HG02852 (cell line): ENCODE measurements around the gene SLC15A4.
A peak's percentile ranks its signal among the peaks of the same experiment; 100 is the strongest.
"Not testable (repeated sequence)": the region's sequence is repeated elsewhere in the genome, so short reads cannot be mapped to it uniquely, and the experiment has no call there.

Source experiments
- ATAC-seq: cut with Tn5 transposase; IDR thresholded peaks from one replicate; pipeline ENCODE4 v1.9.1; 2021; ENCODE audit warnings: mild to moderate bottlenecking, moderate library complexity; ENCODE audit not compliant: unreplicated experiment

The SLC15A4 gene

GRCh38 chr12:128815779-128816642 is 7.7 kb downstream of the SLC15A4 start:
- no peak for ATAC-seq

GRCh38 chr12:128814411-128815261 is 9.1 kb downstream of the SLC15A4 start:
- no peak for ATAC-seq

DNA sequence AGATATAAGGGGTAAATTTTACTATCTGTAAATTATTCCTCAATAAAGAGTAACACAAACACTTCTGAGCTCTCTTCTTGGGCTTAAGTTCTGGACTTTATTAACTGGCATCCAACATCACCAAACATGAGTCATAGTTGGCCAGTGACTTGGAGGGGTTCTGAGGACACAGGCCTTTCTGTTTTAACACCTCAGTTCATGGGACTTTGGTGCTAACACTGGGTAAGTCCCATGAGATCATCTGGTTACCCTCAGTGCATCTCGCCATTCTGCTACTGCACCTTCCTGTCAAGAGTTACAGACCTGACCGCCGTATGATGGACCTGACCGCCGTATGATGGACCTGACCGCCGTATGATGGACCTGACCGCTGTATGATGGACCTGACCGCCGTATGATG is 9.9 kb downstream of the SLC15A4 start:
- no peak for ATAC-seq

DNA sequence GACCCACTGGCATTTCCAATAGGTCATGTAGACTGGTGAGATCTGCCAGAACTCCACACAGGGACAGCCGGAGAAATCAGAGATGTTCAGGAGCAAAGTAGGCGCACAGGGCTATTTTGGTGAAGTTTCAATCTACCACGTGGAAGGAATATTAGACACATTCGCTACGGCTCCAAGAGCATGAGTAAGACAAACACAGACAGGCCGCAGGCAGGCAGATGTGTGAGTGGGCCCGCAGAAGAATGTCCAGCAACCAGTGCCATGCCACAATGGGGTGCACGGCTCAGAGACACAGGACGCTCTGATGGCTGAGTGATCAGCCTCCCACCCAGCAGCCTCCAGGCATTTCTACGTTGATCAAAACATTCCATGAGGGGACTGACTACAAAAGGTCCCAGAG is 10.4 kb downstream of the SLC15A4 start:
- no peak for ATAC-seq

GRCh38 chr12:128811806-128812205 is 12.0 kb downstream of the SLC15A4 start:
- no peak for ATAC-seq

DNA sequence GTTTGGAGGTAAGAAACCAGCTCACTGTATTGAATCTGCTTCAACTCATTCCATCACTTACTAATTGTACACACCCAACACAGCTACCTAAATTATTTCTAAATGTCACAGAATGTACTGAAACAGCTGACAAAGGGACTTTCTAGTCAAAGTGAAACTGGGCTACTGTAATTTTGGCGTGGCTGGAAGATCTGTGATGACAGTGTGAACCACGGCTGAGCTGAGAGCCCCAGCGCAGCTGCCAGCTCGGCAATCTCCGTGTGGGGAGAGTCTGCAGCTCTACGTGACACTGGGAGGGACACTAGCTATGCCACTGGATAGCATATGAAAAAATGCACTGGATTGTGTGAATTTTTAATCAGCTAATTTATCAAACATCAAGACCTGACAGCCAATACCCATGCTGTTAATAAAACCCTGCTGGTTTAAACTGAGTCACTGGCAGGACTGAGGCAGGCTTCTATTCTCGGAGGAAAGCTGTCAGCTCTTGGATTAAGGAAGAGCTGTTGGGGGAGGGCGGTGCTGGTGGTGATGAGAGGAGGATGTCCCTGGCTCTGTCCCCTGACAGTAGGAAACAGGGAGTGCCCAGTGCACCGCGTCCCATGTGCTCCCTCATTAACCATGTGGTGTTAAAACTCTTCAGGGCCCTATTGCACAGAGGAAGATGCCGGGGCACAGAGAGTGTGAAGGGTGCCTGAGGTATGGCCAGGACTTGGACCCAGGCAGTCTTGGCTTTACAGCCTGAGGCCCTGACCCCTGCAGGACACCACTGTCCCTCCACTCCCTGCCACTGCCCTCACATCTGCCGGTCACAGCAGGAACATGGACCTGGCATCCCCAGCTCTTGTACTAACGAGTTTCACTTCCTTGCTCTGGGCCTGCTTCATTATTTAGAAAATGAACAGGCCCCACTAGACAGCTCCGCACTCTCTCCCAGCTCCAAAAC is 13.3 kb downstream of the SLC15A4 start:
- peak; percentile 78 for ATAC-seq

- ATAC-seq, result no peak
Measured at GRCh38 chr12:128808651-128809050, 15.1 kb downstream of the SLC15A4 start.

DNA sequence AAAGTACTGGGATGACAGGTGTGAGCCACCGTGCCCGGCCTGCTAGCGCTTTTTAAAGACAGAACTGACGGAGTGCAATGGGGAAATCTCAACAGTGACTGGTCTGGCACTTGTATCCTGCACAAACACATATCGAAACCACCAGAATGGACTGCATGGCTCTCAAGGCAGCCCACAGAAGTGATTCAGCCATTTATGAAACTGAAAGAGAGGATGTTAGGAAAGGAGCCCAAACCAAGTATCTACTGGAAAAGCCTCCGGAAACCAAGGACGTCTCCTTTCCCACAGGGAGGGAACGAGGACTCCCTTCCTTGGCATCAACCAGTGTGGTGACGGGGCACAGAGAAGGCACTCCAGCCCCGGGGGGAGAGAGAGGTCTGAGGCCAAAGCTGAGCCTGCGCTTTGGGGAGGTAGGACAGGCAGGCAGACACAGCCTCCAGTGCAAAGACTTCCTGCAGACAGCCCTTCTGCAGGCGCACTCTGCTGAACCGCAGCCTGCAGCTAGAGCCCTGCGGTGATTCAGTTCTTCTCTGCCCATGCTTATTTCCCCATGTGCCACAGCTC is 16.5 kb downstream of the SLC15A4 start:
- ATAC-seq, result no peak

DNA sequence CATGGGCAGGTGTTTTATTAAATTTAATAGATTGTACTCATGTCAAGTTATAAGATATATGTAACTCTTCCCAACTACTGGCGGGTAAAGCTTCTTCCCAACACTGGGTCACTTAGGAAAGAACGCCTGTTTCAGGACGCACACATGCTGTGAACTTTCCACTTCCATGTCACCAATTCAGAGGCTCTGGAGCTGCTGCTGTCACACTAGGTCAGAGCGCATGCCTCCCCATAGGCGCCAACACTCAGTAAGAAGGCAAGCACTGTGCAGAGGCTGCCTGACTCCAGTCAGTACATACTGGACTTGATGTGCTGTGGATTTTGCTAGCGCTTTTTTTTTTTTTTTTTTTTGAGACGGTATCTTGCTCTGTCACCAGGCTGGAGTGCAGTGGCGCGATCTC is 17.2 kb downstream of the SLC15A4 start:
- no peak for ATAC-seq

- not testable (repeated sequence) for ATAC-seq
Measured at GRCh38 chr12:128805406-128805805, 18.4 kb downstream of the SLC15A4 start.

DNA sequence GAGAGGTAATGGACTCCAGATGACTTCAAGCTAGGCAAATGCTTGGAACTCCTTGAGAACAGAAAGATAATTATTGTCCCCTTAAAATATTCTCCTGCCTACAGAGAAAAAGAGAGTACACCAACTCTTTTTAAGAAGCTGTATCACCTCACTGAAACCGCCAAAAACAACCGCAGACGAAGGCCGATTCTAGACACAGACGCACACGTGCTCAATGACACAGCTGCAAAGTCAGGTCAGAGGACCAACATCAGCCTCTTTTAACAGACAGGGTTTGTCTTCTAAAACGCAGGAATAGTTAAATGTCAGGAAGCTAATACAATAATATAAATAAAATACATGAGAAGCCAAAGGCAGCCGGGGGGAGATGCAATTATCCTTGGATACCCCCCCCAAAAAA is 19.0 kb downstream of the SLC15A4 start:
- ATAC-seq, result no peak

GRCh38 chr12:128803788-128804187 is 20.0 kb downstream of the SLC15A4 start:
- ATAC-seq, result no peak

GRCh38 chr12:128802756-128803155 is 21.0 kb downstream of the SLC15A4 start:
- no peak for ATAC-seq

- ATAC-seq, result no peak
Measured at GRCh38 chr12:128801879-128802391, 21.8 kb downstream of the SLC15A4 start.

DNA sequence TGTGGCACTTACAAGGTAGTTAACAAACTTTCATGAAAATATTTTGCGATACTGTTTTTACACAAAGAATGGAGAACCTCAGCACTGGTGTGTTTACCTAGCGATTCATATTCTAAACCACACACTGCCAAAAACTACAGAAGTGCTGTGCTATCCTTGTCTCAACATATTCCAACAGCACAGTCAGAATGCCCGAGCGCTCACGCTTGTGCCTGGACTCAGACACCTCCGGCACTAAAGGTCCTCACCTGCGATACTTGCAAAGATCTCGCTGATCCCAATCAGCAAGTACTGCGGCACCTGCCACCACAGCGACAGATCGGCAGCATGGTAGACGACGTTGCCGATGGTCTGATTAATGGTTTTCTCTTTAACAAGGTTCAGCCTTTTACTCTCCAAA is 23.2 kb downstream of the SLC15A4 start:
- no peak for ATAC-seq

DNA sequence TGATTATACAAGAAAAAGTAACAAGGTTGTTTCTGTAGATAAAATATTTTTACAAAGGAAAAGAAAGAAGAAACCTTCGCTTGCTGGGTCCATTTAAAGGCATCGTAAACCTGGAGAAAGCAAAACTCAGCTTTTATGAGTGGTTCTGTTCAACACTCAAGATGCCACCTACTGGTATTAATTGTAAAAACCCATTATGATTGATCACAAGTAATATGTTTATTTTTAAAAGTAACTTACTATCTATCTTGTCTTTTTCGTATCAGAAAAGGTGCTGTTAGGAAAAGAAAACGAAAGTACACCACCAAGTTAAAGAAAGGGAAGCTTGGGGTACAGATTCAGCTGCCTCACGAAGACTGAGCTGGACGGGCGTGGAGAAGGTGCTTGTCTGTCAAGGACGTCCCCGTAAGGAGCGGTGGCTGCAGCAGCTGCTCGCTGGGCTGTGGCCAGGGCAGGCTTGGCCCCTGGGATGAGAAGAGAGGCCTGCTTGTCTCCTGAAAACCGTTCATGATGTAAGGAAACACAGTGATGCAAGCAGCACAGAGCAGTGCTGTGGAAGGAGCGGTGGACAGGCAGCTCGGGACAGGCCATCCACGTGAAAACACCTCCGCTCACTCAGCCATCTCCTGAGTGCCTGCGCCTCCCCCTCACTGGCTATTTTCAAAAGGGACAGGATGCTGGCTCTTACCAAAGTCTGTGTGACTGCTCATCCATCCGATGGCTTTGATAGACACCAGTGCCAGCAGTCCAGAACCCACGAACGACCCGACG is 25.0 kb downstream of the SLC15A4 start:
- ATAC-seq, result peak; percentile 24

DNA sequence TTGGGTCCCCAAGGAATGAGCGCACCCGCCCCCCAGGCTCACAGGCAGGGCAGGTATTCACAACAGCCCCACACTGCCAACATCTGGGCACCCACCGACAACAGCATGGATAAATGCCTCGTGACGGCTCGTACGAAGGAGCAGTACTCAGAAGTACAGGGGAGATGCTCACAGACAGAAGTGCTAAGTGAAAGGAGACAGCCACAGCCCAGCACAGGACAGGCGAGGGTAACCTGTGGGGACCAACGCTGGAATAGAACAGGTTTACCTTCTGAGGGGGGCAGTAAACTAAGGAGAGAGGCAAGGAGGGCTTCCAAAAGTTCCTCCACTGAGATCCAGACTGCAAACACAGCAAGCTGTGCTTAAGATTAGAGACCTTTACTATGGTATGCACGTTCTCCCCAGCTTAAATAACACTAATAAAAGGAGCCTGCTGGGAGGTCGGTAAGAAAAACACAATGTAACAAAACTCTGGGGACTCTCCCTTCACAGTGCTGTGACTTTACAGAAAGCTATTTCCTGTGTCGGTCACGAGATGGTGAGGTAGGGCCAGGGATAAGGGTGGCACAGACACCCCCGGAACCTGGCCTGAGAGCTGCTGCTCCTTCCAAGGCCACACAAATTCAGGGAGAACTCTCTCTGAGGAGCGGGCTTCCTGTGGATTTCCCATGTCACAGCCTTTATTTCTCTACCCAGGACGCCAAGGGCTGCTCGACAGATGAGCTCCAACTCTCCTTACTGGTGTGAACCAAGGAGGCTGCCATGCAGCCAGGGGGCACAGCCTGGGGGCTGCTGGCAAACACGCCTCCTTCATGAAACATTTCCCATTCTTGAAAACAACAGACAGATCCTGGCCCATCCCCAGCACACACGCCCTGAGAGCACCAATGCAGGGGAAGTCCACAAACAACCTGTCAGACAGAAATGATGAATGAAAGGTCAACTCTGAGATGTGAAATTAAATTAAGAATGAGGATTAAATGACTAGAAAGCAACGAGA is 26.3 kb downstream of the SLC15A4 start:
- ATAC-seq, result peak; percentile 35

- ATAC-seq, result no peak
Measured at GRCh38 chr12:128796439-128797118, 27.2 kb downstream of the SLC15A4 start.
